Measurements from ENCODE around the gene ATXN1. TPM values are rescaled to one million over a fixed set of nuclear protein-coding genes. Genes with fewer than 3 reads are reported as not detected.

ATXN1 gene
- total and polyA plus RNA-seq, 2 of the 8 experiments (the other 6 are each of a cell fraction or from before 2014, with no cell fraction given): 1.6 to 4.0 TPM

DNA sequence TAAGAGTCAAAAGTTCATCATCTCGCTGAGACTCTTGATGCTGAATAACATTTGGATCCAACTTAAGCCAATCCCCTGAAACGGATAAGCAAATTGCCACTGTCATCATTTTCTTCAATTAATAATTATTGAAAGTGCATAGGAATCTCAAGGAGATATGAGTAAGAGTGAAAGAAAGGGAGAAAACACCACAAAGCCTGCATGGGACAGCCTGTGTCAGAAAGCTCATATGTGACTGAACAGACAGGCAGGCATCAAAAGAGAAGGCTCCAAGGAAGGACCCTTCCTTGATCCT, 13.3 kb downstream of the ATXN1 start (continued):
- TF ChIP-seq RNF2 (IDR thresholded peaks at IDR 0.05; ENCODE audit: borderline replicate concordance, low read depth, low read length, missing control alignments, poor library complexity, severe bottlenecking) (no peak), SUZ12 (IDR thresholded peaks at IDR 0.05; ENCODE audit: low read length) (no peak)
